HT-29 (cell line): ENCODE measurements around the gene PRKCSH. TPM values are rescaled to one million over a fixed set of nuclear protein-coding genes. Genes with fewer than 3 reads are reported as not detected.
"Not testable (repeated sequence)": the region's sequence is repeated elsewhere in the genome, so short reads cannot be mapped to it uniquely, and the experiment has no call there.

ENCODE experiments used
- DNase-seq: peaks from one replicate; pipeline ENCODE4 v3.0.0-alpha.2; 2015; ENCODE audit warnings: low spot score
- total RNA-seq: library from RNA; depleted of rRNA; stranded (reverse); fragments of >200 nt; shearing (Covaris generic); gene quantifications from 2 replicates; pipeline ENCODE4 v1.2.3, GENCODE V29; 2014

The PRKCSH gene
- total RNA-seq, 1 experiment from 2014 or later = 159 TPM

GRCh38 chr19:11473725-11474124 lies 38.3 kb downstream of the PRKCSH start:
- no peak for DNase-seq

GRCh38 chr19:11475343-11475742 lies 39.9 kb downstream of the PRKCSH start:
- DNase-seq = not testable (repeated sequence)

- no peak for DNase-seq
Measured at GRCh38 chr19:11475861-11476260, 40.4 kb downstream of the PRKCSH start.

GRCh38 chr19:11478167-11479089 lies 43.0 kb downstream of the PRKCSH start:
- no peak for DNase-seq

- DNase-seq = no peak
Measured at GRCh38 chr19:11479090-11479897, 43.9 kb downstream of the PRKCSH start.

GRCh38 chr19:11479898-11480714 lies 44.7 kb downstream of the PRKCSH start:
- DNase-seq = no peak

- no peak for DNase-seq
Measured at GRCh38 chr19:11480715-11481533, 45.5 kb downstream of the PRKCSH start, which contains the start of gene ELAVL3. Gene ELAVL3 (minus strand): TSS chr19:11481046. CDS start chr19:11480608, 438 bp downstream.

GRCh38 chr19:11481534-11482383 lies 46.3 kb downstream of the PRKCSH start:
- DNase-seq = no peak

GRCh38 chr19:11482384-11483050 lies 47.1 kb downstream of the PRKCSH start:
- peak; percentile 32 for DNase-seq

GRCh38 chr19:11483366-11484111 lies 48.1 kb downstream of the PRKCSH start:
- DNase-seq = no peak

- DNase-seq = no peak
Measured at GRCh38 chr19:11485245-11485837, 49.9 kb downstream of the PRKCSH start.

GRCh38 chr19:11486661-11487503 lies 51.4 kb downstream of the PRKCSH start:
- DNase-seq = no peak

GRCh38 chr19:11489378-11489777 lies 53.9 kb downstream of the PRKCSH start:
- DNase-seq = no peak

GRCh38 chr19:11494634-11495285 lies 59.3 kb downstream of the PRKCSH start:
- no peak for DNase-seq

GRCh38 chr19:11495481-11495880 lies 60.0 kb downstream of the PRKCSH start:
- DNase-seq = no peak

- DNase-seq = no peak
Measured at GRCh38 chr19:11495885-11496284, 60.5 kb downstream of the PRKCSH start.
